Kidney (tissue), 14 donors: ENCODE results near the gene ZNF516. TPM values are rescaled to one million over a fixed set of nuclear protein-coding genes. Genes with fewer than 3 reads are reported as not detected.

Experiments used
- DNase-seq, 5 donors: peaks; one replicate each; pipeline ENCODE4 v3.0.0-alpha.2; 2013 to 2020
- FAIRE-seq: peaks from 2 replicates; lab custom pipeline; 2012; peaks lifted over from hg19 to GRCh38; lab: Jason Lieb, UNC
- H3K27ac ChIP-seq, 2 donors: one replicate each; pipeline ENCODE4 v1.7.0; 2013; ENCODE audit warnings: low read depth in 2 of 2, low read length in 2 of 2, inconsistent platforms in 1 of 2
- H3K27me3 ChIP-seq: one replicate; pipeline ENCODE4 v1.7.1; 2013; ENCODE audit warnings: low read length, inconsistent platforms; ENCODE audit not compliant: control insufficient read depth, insufficient read depth
- H3K36me3 ChIP-seq, 3 donors: one replicate each; pipeline versions ENCODE4 v1.7.0 to v1.7.1; 2013; ENCODE audit warnings: low read length in 3 of 3, control low read depth in 1 of 3, inconsistent platforms in 1 of 3; ENCODE audit not compliant: insufficient read depth in 3 of 3, control insufficient read depth in 2 of 3
- H3K4me1 ChIP-seq, 3 donors: one replicate each; pipeline versions ENCODE4 v1.7.0 to v1.7.1; 2013; ENCODE audit warnings: low read length in 3 of 3, inconsistent platforms in 1 of 3, low read depth in 1 of 3; ENCODE audit not compliant: control insufficient read depth in 2 of 3, insufficient read depth in 2 of 3
- H3K4me3 ChIP-seq, 3 donors: one replicate each; pipeline versions ENCODE4 v1.7.0 to v1.8.1; 2013; ENCODE audit warnings: low read length in 3 of 3, control low read depth in 1 of 3, inconsistent platforms in 1 of 3
- H3K9ac ChIP-seq, 3 donors: one replicate each; pipeline versions ENCODE4 v1.7.0 to v1.7.1; 2013; ENCODE audit warnings: low read length in 3 of 3, control low read depth in 1 of 3, inconsistent platforms in 1 of 3
- H3K9me3 ChIP-seq, 3 donors: one replicate each; pipeline versions ENCODE4 v1.7.0 to v1.7.1; 2013; ENCODE audit warnings: low read length in 3 of 3, control low read depth in 1 of 3, inconsistent platforms in 1 of 3; ENCODE audit not compliant: control insufficient read depth in 2 of 3, insufficient read depth in 1 of 3
- CTCF ChIP-seq: IDR thresholded peaks from 3 replicates; pipeline ENCODE4 v1.5.1; 2012; ENCODE audit warnings: mild to moderate bottlenecking, moderate library complexity, borderline replicate concordance; ENCODE audit not compliant: insufficient read depth; ENCODE audit errors: extremely low read depth
- intact Hi-C: fragments of 100-400 bp; cut with DNase I; formaldehyde crosslinking; loops from one replicate; pipeline ENCODE4 v1.11.1; 2022
- polyA plus RNA-seq: library from polyadenylated mRNA; stranded (reverse); fragments of 350-450 nt; fragmentation: Illumina TruSeq; extraction: RNeasy Lipid Tissue Mini Kit (QIAGEN cat#74804); gene quantifications from one replicate; pipeline ENCODE4 v1.2.3, GENCODE V29; 2014; ENCODE audit warnings: low read depth, low replicate concordance; ENCODE audit not compliant: insufficient read depth
- total RNA-seq: library from RNA; stranded (reverse); fragmentation: NEBNext Ultra II Directional; extraction: Animal tissue kit (Norgen Biotek cat#: 25700); gene quantifications from one replicate; pipeline ENCODE4 v1.2.1, GENCODE V29; 2021
- donor health status: control.
- donor health status: control.
- donor health status: control.
- donor health status: control.
- donor health status: control.
- donor health status: DM: yes; HTN: yes; CAD: no.
- donor health status: Normal renal cell carcinoma (clear cell type).

ZNF516 gene
- total and polyA plus RNA-seq, 2 donors from 2014 or later, result 6.7 to 28.7 TPM

GRCh38 chr18:76435316-76435989, 59.6 kb downstream of the ZNF516 start:
- no peak overlapping the region for H3K9ac ChIP-seq
- H3K4me1 ChIP-seq, result no peaks in the 10 kb centered on the region
- no peak overlapping the region for H3K4me3 ChIP-seq
- intact Hi-C loops, result no loop called here
- H3K27ac ChIP-seq, result no peak overlapping the region
- no peaks in the 10 kb centered on the region for H3K9me3 ChIP-seq
- H3K36me3 ChIP-seq, result peaks cover 0 to 2% (median 2%) of the 10 kb centered on the region in 3 donors
- DNase-seq, result no peak
- TF ChIP-seq CTCF, result no peak
- FAIRE-seq, result no peak
- no peaks in the 10 kb centered on the region for H3K27me3 ChIP-seq

GRCh38 chr18:76434452-76434851, 60.6 kb downstream of the ZNF516 start:
- no peak overlapping the region for H3K27ac ChIP-seq
- intact Hi-C loops, result no loop called here
- H3K4me3 ChIP-seq, result no peak overlapping the region
- H3K9ac ChIP-seq, result no peak overlapping the region
- FAIRE-seq (no peak), DNase-seq (no peak)
- TF ChIP-seq CTCF, result no peak
- H3K27me3 ChIP-seq, result no peaks in the 10 kb centered on the region
- H3K4me1 ChIP-seq, result no peaks in the 10 kb centered on the region
- H3K9me3 ChIP-seq, result no peaks in the 10 kb centered on the region
- peaks cover 0 to 2% (median 0%) of the 10 kb centered on the region in 3 donors for H3K36me3 ChIP-seq

- H3K4me1 ChIP-seq, result peaks cover 0 to 1% (median 0%) of the 10 kb centered on the region in 3 donors
- H3K36me3 ChIP-seq, result peaks cover 0 to 2% (median 0%) of the 10 kb centered on the region in 3 donors
- FAIRE-seq, result no peak
- no peak for TF ChIP-seq CTCF
- intact Hi-C loops, result no loop called here
- H3K27me3 ChIP-seq, result no peaks in the 10 kb centered on the region
- H3K4me3 ChIP-seq, result no peak overlapping the region
- peak in 1 of 5 donors; percentile 51 for DNase-seq
- no peak overlapping the region for H3K27ac ChIP-seq
- H3K9ac ChIP-seq, result no peak overlapping the region
- no peaks in the 10 kb centered on the region for H3K9me3 ChIP-seq
These were observed 61.3 kb downstream of the ZNF516 start for GRCh38 chr18:76433788-76434187.
